Hematopoietic multipotent progenitor cell treated with erythropoietin and hydrocortisone succinate and interleukin-3 and kit ligand, for 4 days (in vitro differentiated cells): ENCODE results near the gene TOPAZ1.

Experiments
- DNase-seq: peaks from one replicate; pipeline ENCODE4 v3.0.0-alpha.2; 2015

TOPAZ1 gene

DNA sequence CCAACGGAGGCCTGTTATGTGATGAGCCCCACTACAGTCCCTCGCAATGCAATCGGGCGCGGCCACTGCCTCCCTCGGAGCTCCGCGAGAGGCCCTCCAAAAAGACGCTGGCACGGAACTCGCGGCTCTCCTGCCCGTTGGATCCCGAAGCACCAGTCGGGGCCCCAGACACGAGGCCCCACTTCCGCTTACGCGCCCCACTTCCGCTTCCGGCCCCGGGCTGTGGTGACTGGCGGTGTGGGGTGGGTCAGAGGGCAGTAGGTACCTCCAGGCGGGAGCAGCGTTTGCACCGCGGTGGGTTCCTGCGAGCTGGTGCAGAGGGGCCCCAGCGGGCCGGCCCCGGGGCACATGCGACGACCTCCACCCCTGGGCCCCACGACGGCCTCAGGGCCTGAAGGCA lies at the start of gene TOPAZ1:
Gene TOPAZ1, plus strand, starts transcription at position 181 of the 400 bp plus-strand sequence. Its CDS starts 168 bp downstream, at position 349.
- DNase-seq, result no peak

DNA sequence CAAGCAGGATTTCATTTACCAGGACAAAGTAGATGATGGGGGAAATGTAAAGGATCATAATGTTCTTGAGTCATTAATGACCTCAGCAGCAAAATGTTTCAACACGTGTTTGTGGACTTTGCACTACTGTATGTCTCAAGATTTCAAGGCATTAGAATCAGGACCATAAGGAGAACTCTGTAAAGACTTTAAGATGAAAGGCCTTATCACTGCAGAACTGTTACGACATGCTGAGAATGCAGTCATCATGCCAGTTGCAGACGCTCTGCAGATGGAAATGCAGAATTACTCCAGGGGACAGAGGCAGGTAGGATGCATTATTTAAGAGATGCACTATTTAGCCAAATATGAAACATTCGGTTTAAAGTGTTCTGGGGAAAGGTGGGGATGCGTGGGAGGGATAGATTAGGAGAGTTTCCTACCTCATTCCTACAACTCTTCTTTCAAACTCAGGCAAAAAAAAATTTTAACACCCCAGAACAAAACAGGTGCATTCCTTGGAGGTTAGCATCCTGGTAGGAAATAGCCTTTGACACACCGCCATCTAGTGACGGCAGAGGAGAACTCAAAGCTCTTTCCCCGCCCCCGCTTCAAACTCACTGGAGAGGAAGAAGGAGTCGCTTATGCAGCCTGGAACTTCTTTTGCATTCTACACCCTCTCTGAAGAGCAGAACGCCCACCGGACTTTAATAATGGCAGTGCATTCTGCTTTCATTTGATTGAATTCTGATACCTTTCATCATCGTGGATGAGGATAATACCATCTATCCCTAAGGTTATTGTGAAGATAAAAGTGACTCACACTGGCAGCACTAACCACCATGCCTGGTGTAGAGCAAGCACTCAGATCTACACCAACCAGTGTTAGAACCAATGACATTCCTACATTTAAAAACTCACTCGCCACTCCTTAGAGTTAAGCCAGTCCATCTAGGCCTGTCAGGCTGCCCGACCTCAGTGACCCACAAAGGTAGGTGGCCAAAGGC lies 43.1 kb upstream of the TOPAZ1 start:
- DNase-seq, result peak; percentile 88

DNA sequence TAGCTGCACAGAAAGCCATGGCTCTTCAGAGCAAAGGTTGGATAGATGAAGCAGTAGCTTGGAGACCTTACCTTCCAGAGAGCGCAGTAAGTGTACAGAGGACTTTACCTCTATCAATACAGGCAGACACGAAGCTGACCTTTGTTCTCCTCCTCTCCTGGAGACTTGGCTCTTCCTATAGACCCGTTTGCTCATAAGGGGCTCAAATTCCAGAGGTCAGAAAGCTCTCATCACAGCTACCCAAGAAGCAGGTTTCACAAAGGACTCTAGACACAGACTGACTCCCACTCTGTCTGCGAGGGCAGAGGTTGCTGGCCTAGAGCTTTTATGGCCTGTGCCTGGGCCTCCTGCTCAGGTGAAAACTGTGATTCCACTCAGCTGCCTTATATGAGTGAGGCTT lies 35.4 kb upstream of the TOPAZ1 start:
- no peak for DNase-seq

- DNase-seq, result no peak
Measured at GRCh38 chr3:44206862-44207652, 34.6 kb upstream of the TOPAZ1 start.

DNA sequence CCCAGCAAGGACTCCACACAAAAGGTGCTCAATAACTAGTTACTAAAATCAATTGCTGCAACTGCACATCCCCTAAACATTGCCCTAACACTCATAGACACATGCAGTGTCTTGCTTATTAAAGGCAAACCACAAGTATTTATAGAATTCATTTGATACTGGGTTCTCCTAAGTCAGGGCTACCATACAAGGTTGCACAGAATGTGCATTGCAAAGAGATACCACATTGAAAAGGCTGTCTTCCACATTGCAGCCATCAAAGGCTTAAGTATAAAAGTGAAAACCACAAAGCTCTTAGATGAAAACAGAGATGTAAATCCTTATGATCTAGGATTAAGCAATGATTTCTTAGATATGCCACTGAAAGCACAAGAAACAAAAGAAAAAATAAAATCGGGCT lies 33.6 kb upstream of the TOPAZ1 start:
- peak; percentile 34 for DNase-seq

DNA sequence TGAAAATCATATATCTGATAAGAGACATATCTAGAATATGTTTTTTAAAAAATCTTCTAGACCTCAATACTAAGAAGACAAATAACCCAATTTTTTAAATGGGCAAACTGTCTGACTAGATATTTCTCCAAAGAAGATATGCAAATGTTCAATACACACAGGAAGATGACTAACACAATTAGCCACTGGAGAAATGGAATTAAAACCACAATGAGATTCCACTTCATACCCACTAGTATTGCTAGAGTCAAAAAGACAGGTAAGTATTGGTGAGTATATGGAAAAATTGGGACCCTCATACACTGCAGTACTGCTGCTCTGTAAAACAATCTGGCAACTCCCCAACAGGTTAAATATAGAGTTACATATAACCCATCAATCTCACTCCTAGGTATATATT lies 33.1 kb upstream of the TOPAZ1 start:
- DNase-seq, result no peak

GRCh38 chr3:44210967-44211366 lies 30.7 kb upstream of the TOPAZ1 start:
- DNase-seq, result no peak

- no peak for DNase-seq
Measured at GRCh38 chr3:44222337-44222736, 19.3 kb upstream of the TOPAZ1 start.

DNA sequence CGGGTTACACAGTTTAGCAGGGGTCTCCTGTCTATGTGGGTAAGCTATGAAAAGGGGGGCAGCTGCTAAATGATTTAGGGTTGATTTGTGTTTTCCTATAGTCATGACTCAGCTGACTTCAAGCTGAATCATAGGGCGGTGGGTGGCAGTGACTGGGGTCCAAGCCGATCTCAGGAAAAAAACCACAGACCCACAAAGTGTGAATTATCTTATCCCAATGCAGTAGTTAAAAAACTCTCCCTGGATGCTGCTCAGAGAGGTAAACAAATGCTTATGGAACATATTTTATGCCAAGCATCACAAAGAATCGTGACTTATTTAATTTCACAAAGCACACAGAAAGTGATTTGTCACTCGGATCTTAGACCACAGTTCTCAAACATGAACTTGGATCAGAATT lies 18.4 kb upstream of the TOPAZ1 start:
- peak; percentile 34 for DNase-seq

GRCh38 chr3:44224131-44224530 lies 17.6 kb upstream of the TOPAZ1 start:
- DNase-seq, result no peak

DNA sequence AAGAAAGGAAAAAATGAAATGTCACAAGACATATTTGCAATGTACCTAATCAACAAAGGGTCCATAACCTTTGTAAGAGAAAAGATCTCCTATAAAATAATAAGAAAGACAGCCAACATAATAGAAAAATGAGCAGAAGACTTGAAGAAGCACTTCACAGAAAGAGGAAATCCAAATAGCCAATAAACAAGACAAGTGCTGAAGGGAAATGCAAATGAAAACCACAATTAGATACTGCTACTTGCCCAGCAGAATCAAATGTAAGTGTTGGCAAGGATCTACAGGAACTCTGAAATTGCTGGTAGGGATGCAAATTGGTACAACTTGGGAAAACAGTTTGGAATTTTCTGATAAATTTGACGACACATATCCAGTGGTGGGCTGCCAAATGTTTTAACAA lies 15.1 kb upstream of the TOPAZ1 start:
- peak; percentile 44 for DNase-seq

DNA sequence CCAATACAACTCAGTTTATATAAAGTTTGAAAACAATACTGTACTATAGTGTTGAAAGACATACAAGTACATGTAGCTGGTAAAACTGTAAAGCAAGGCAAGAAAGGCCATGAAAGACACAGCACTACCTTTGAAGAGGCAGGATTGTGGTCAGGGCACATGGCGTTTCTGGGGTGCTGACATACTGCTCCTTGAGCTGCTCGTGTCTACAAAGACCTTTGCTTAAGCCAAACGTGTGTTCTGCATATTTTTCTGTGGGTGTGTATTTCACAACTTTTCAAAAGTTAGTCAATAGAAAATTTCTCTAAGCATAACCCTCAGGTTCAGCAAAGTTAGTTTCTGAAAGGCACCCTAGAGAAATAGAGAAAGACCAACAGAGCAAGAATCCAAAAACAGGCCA lies 14.1 kb upstream of the TOPAZ1 start:
- peak; percentile 20 for DNase-seq

GRCh38 chr3:44228900-44229299 lies 12.8 kb upstream of the TOPAZ1 start:
- no peak for DNase-seq

DNA sequence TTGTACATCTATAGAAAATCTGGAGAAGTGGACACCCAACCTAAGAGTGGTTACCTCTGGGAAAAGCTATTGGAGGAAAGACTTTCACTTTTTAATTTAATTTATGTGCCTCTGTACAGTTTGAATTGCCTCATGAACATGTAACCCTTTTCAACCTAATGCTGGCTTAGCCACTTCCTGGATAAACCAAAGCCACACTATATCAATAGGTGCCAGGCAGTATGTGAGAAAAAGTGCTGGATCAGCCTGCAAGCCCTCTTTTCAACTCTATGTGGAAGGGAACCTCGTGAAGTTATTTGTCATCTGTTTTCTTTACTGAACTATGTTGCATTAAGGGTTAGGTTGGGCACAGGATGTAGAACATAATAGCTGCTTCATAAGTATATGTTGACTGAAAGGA lies 9.3 kb upstream of the TOPAZ1 start:
- peak; percentile 83 for DNase-seq

GRCh38 chr3:44234648-44235268 lies 6.9 kb upstream of the TOPAZ1 start:
- DNase-seq, result no peak

DNA sequence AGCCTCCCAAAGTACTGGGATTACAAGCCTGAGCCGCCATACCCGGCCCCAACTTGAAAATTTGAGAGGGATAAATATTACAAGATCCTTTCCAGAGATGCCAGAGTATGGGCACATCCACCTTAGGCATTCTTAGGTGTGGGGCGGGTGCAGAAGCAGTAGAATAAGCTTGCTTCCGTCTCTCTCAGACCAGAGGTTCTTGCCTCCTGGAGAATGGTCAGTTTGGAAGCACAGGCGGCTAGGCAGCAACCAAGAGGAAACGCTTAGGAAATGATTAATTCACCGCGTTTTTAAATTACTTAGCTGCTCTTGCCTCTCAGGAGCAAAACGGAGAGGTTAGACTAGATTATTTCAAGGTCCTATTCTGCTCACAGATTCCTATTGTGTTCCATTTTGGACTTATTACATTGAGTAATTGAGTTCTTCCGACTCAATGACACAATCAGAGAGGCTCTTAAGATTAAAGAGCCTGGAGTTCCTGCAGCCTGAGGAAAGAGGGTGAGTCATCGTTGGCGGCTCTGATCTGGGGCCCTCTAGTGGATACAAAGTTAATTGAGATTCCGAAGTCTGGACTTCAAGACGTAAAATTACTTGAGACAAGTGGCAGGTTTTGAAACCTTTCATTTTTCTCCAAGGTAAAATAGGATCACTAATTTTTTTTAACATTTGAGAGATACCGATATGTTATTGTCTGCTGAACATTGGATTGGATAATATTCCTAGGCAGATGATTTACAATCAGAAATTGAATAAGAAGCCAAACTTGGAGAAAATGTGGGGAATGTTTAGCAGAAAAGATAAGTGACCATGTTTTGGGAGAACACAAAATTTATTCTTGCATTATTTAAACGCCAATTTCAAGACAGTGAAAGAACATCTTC lies 5.8 kb upstream of the TOPAZ1 start:
- peak; percentile 93 for DNase-seq

- DNase-seq, result no peak
Measured at GRCh38 chr3:44236485-44236908, 5.2 kb upstream of the TOPAZ1 start.

DNA sequence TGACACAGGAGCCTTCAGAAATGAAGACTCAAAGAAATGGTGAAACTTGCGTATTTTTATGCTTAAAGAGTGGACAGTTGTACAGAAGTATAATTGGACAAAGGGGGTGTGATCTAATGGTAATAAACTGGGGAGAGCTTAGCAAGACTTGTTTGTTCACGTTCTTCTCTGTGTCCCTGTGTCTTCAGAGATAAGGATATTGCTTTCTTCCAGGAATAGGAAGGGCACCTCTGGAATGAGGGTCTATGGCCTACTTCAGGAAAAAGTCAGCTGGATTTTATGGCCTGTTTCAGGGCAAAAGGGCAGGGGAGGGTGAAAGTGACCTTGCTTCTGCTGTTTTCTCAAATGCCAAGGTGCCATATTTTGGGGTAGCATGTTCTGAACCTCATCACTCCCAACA lies 4.5 kb upstream of the TOPAZ1 start:
- DNase-seq, result no peak

GRCh38 chr3:44237665-44238064 lies 4.0 kb upstream of the TOPAZ1 start:
- DNase-seq, result no peak

GRCh38 chr3:44238889-44239288 lies 2.8 kb upstream of the TOPAZ1 start:
- no peak for DNase-seq

DNA sequence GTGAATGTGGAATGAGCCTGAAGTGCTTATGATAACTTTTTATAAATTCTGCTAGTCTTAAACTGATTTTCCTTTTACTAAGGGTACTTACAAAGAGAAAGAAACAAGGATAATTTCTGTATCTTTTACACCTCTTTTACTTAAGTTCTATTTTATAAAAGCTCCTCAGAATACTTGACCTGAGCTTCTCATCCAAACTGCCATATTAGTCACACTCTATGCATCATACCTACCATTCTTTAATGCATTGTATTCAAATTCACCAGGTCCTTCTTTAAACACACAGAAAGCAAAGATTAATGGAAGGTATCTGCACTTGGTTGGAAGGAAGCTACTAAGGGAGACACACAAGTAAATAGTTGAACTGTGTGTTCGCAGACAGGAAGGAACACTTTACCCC lies 1.6 kb upstream of the TOPAZ1 start:
- no peak for DNase-seq

GRCh38 chr3:44242721-44243120 lies 1.0 kb downstream of the TOPAZ1 start:
- no peak for DNase-seq
